ENCODE measurements around the gene TRPM7. TPM values are rescaled to one million over a fixed set of nuclear protein-coding genes. Genes with fewer than 3 reads are reported as not detected.

The TRPM7 gene
- total RNA-seq, 1 experiment from 2014 or later: 35.5 TPM

GRCh38 chr15:50552238-50552637 is 134.4 kb downstream of the TRPM7 start:
- Mint-ChIP-seq H3K4me1 (ENCODE audit: insufficient read depth, unreplicated experiment) (no peaks in the 10 kb centered on the region), H3K9me3 (ENCODE audit: unreplicated experiment) (no peaks in the 10 kb centered on the region), H3K27ac (ENCODE audit: low read depth, unreplicated experiment) (no peak overlapping the region), H3K4me3 (ENCODE audit: unreplicated experiment) (no peak overlapping the region), H3K27me3 (ENCODE audit: insufficient read depth, unreplicated experiment) (no peaks in the 10 kb centered on the region), H3K36me3 (ENCODE audit: insufficient read depth, unreplicated experiment) (peaks cover 23% of the 10 kb centered on the region)
- DNase-seq (ENCODE audit: unreplicated experiment): no peak
- POLR2A ChIA-PET: no interaction called here
- BruUV-seq (replicated peaks): no TSS peak
- intact Hi-C loops (cut with micrococcal nuclease): no loop called here
- CTCF ChIA-PET: interaction anchor here (0.6 kb wide), 1 partner anchor 45 kb away, joined by 3 read pairs; no protein-coding TSS in a partner anchor
- TF ChIP-seq CTCF (IDR thresholded peaks at IDR 0.05; ENCODE audit: unreplicated experiment): no peak

GRCh38 chr15:50549326-50549725 is 137.3 kb downstream of the TRPM7 start:
- Mint-ChIP-seq H3K9me3 (ENCODE audit: unreplicated experiment) (no peaks in the 10 kb centered on the region), H3K4me1 (ENCODE audit: insufficient read depth, unreplicated experiment) (no peaks in the 10 kb centered on the region), H3K36me3 (ENCODE audit: insufficient read depth, unreplicated experiment) (peaks cover 11% of the 10 kb centered on the region), H3K4me3 (ENCODE audit: unreplicated experiment) (no peak overlapping the region), H3K27ac (ENCODE audit: low read depth, unreplicated experiment) (no peak overlapping the region), H3K27me3 (ENCODE audit: insufficient read depth, unreplicated experiment) (no peaks in the 10 kb centered on the region)
- TF ChIP-seq CTCF (IDR thresholded peaks at IDR 0.05; ENCODE audit: unreplicated experiment): no peak
- intact Hi-C loops (cut with micrococcal nuclease): no loop called here
- BruUV-seq (replicated peaks): no TSS peak
- DNase-seq (ENCODE audit: unreplicated experiment): no peak
- POLR2A ChIA-PET: interaction anchor here (1.8 kb wide), 1 partner anchor 14 kb away, joined by 5 read pairs; no protein-coding TSS in a partner anchor
- CTCF ChIA-PET: no interaction called here

GRCh38 chr15:50546566-50546965 is 140.0 kb downstream of the TRPM7 start, which contains the start of gene USP50:
USP50 (minus strand) TSS chr15:50546666; CDS start chr15:50546525, 141 bp downstream.
- Mint-ChIP-seq H3K4me1 (ENCODE audit: insufficient read depth, unreplicated experiment) (peaks cover 7% of the 10 kb centered on the region), H3K4me3 (ENCODE audit: unreplicated experiment) (no peak within 1 kb of the TSS), H3K27me3 (ENCODE audit: insufficient read depth, unreplicated experiment) (no peaks in the 10 kb centered on the region), H3K9me3 (ENCODE audit: unreplicated experiment) (no peaks in the 10 kb centered on the region), H3K36me3 (ENCODE audit: insufficient read depth, unreplicated experiment) (peaks cover 11% of the 10 kb centered on the region), H3K27ac (ENCODE audit: low read depth, unreplicated experiment) (no peak within 1 kb of the TSS)
- no TSS peak for BruUV-seq (replicated peaks)
- ChIA-PET POLR2A (no interaction called here), CTCF (interaction anchor here (0.6 kb wide), 1 partner anchor 217 kb away, joined by 3 read pairs; no protein-coding TSS in a partner anchor)
- DNase-seq (ENCODE audit: unreplicated experiment): no peak
- intact Hi-C loops (cut with micrococcal nuclease): no loop called here
- TF ChIP-seq CTCF (IDR thresholded peaks at IDR 0.05; ENCODE audit: unreplicated experiment): no peak

- intact Hi-C loops (cut with micrococcal nuclease): no loop called here
- Mint-ChIP-seq H3K9me3 (ENCODE audit: unreplicated experiment) (no peaks in the 10 kb centered on the region), H3K27ac (ENCODE audit: low read depth, unreplicated experiment) (no peak overlapping the region), H3K36me3 (ENCODE audit: insufficient read depth, unreplicated experiment) (peaks cover 5% of the 10 kb centered on the region), H3K27me3 (ENCODE audit: insufficient read depth, unreplicated experiment) (no peaks in the 10 kb centered on the region), H3K4me1 (ENCODE audit: insufficient read depth, unreplicated experiment) (peaks cover 7% of the 10 kb centered on the region), H3K4me3 (ENCODE audit: unreplicated experiment) (no peak overlapping the region)
- no peak for TF ChIP-seq CTCF (IDR thresholded peaks at IDR 0.05; ENCODE audit: unreplicated experiment)
- DNase-seq (ENCODE audit: unreplicated experiment): no peak
- CTCF ChIA-PET: interaction anchor here (0.5 to 0.6 kb wide), 2 partner anchors 25 to 78 kb away, joined by 3 to 5 read pairs; no protein-coding TSS in a partner anchor
- BruUV-seq (replicated peaks): no TSS peak
- POLR2A ChIA-PET: interaction anchor here (0.6 to 1.1 kb wide), 4 partner anchors 10 to 988 kb away, joined by 3 to 4 read pairs (median 4); no protein-coding TSS in a partner anchor
Measured at GRCh38 chr15:50544368-50544767, 142.2 kb downstream of the TRPM7 start.

Measured in MCF 10A (cell line).